C4-2B (cell line): Measurements from ENCODE around the gene SCAI.

Source experiments
- ZFX ChIP-seq: fragments of 450-650 bp; IDR thresholded peaks from 2 replicates; pipeline ENCODE4 v1.6.1; 2017
- TF ChIP-seq, protein P1 (sequence below): fragments of 450-650 bp; conservative IDR thresholded peaks from 2 replicates; pipeline ENCODE4 v1.5.1; 2017; ENCODE audit warnings: mild to moderate bottlenecking

DNA sequence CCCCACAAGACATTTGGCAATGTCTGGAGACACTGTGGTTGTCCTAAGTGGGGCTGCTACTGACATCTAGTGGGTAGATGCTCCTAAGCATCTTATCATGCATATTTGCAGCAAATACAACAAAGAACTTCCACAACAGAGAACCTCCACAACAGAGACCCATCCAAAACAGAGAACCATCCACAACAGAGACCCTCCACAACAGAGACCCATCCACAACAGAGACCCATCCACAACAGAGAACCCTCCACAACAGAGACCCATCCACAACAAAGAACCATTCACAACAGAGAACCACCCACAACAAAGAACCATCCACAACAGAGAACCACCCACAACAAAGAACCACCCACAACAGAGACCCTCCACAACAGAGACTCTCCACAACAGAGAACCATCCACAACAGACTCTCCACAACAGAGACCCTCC, 248.6 kb downstream of the SCAI start:
- TF ChIP-seq, protein P1, sequence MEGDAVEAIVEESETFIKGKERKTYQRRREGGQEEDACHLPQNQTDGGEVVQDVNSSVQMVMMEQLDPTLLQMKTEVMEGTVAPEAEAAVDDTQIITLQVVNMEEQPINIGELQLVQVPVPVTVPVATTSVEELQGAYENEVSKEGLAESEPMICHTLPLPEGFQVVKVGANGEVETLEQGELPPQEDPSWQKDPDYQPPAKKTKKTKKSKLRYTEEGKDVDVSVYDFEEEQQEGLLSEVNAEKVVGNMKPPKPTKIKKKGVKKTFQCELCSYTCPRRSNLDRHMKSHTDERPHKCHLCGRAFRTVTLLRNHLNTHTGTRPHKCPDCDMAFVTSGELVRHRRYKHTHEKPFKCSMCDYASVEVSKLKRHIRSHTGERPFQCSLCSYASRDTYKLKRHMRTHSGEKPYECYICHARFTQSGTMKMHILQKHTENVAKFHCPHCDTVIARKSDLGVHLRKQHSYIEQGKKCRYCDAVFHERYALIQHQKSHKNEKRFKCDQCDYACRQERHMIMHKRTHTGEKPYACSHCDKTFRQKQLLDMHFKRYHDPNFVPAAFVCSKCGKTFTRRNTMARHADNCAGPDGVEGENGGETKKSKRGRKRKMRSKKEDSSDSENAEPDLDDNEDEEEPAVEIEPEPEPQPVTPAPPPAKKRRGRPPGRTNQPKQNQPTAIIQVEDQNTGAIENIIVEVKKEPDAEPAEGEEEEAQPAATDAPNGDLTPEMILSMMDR: no peak
- no peak for TF ChIP-seq ZFX
